B cell (primary cell): ENCODE measurements around the gene ZBTB46. TPM values are rescaled to one million over a fixed set of nuclear protein-coding genes. Genes with fewer than 3 reads are reported as not detected.

Source experiments
- ATAC-seq: fragments of 200-7000 bp; cut with Tn5 transposase; one replicate; pipeline ENCODE4 v1.10.0; 2021; ENCODE audit warnings: low read depth, mild to moderate bottlenecking, moderate number of reproducible peaks, moderate library complexity
- CTCF ChIA-PET: fragments of 350-600 bp; sonication (Branson Sonifier 250); formaldehyde crosslinking; loops from one replicate; lab custom pipeline; 2021; ENCODE audit warnings: antibody characterized with exemption, inconsistent platforms; lab: Charles Lee
- POLR2A ChIA-PET: fragments of 350-600 bp; sonication (Branson Sonifier 250); formaldehyde crosslinking; loops from one replicate; lab custom pipeline; 2021; ENCODE audit warnings: antibody characterized with exemption; lab: Charles Lee
- DNase-seq: peaks from one replicate; pipeline ENCODE4 v3.0.0; 2013
- H2AFZ ChIP-seq: 2 replicates; pipeline ENCODE4 v1.6.1; 2012; ENCODE audit warnings: mild to moderate bottlenecking, low read depth, low read length; ENCODE audit not compliant: insufficient read depth, poor library complexity, severe bottlenecking
- H3K27ac ChIP-seq, 2 donors: 1 replicate in 1 of 2; 2 replicates in 1 of 2; pipeline ENCODE4 v1.5.1; 2012 to 2013; ENCODE audit warnings: low read length in 2 of 2, mild to moderate bottlenecking in 2 of 2, moderate library complexity in 1 of 2
- H3K27me3 ChIP-seq, 4 experiments: fragments of 200-600 bp in 1 of 4; sonication (generic) in 1 of 4; replicated peaks in 1 of 4; 1 replicate in 2 of 4; 2 replicates in 2 of 4; pipeline versions ENCODE4 v1.6.1 to v1.7.0; 2013 to 2016; ENCODE audit warnings: low read length in 3 of 4, mild to moderate bottlenecking in 2 of 4, mixed read lengths in 1 of 4, moderate library complexity in 1 of 4; ENCODE audit not compliant: insufficient read depth in 4 of 4, control insufficient read depth in 3 of 4; ENCODE audit errors: control extremely low read depth in 1 of 4
- H3K36me3 ChIP-seq, 2 experiments: replicated peaks in 1 of 2; 1 replicate in 1 of 2; 2 replicates in 1 of 2; pipeline versions ENCODE4 v1.6.1 to v1.7.1; 2013; ENCODE audit warnings: low read length in 1 of 2; ENCODE audit not compliant: insufficient read depth in 2 of 2, control insufficient read depth in 1 of 2; ENCODE audit errors: control extremely low read depth in 1 of 2, extremely low read depth in 1 of 2
- H3K4me1 ChIP-seq, 2 donors: fragments of 200-600 bp in 1 of 2; sonication (generic) in 1 of 2; 1 replicate in 1 of 2; 2 replicates in 1 of 2; pipeline versions ENCODE4 v1.5.1 to v1.6.1; 2013 to 2017; ENCODE audit warnings: low read length in 2 of 2; ENCODE audit not compliant: control insufficient read depth in 2 of 2, insufficient read depth in 2 of 2
- H3K4me2 ChIP-seq: replicated peaks from 2 replicates; pipeline ENCODE3; 2012; ENCODE audit warnings: mild to moderate bottlenecking, low read depth, low read length; ENCODE audit not compliant: poor library complexity, severe bottlenecking
- H3K4me3 ChIP-seq, 5 experiments: fragments of 200-600 bp in 1 of 5; sonication (generic) in 1 of 5; 1 replicate in 3 of 5; 2 replicates in 2 of 5; pipeline versions ENCODE4 v1.5.1 to v1.7.0; 2011 to 2016; ENCODE audit warnings: low read length in 4 of 5, mild to moderate bottlenecking in 4 of 5, low read depth in 2 of 5, control low read depth in 1 of 5, moderate library complexity in 1 of 5; ENCODE audit not compliant: insufficient read depth in 1 of 5; ENCODE audit errors: control extremely low read depth in 1 of 5, extremely low read depth in 1 of 5
- H3K79me2 ChIP-seq: fragments of 200-600 bp; sonication (generic); one replicate; pipeline ENCODE4 v1.6.0; 2016; ENCODE audit warnings: low read length; ENCODE audit not compliant: control insufficient read depth, insufficient read depth
- H3K9ac ChIP-seq: fragments of 200-600 bp; sonication (generic); 2 replicates; pipeline ENCODE4 v1.6.1; 2017; ENCODE audit warnings: mild to moderate bottlenecking, low read length, moderate library complexity
- H3K9me3 ChIP-seq, 3 donors: one replicate each; pipeline versions ENCODE4 v1.6.1 to v1.7.1; 2013; ENCODE audit warnings: low read length in 2 of 3; ENCODE audit not compliant: control insufficient read depth in 2 of 3, insufficient read depth in 1 of 3; ENCODE audit errors: control extremely low read depth in 1 of 3
- H4K20me1 ChIP-seq: 2 replicates; pipeline ENCODE4 v1.6.0; 2012; ENCODE audit warnings: mild to moderate bottlenecking, low read length; ENCODE audit not compliant: insufficient read depth, control insufficient read depth, poor library complexity, severe bottlenecking
- H3K27ac Mint-ChIP-seq: one replicate; pipeline ENCODE4 v1.8.0; 2021; ENCODE audit warnings: mixed read lengths
- H3K27me3 Mint-ChIP-seq: one replicate; pipeline ENCODE4 v1.8.0; 2021; ENCODE audit warnings: mixed read lengths
- H3K4me1 Mint-ChIP-seq: one replicate; pipeline ENCODE4 v1.8.0; 2021; ENCODE audit warnings: mixed read lengths
- H3K4me3 Mint-ChIP-seq: one replicate; pipeline ENCODE4 v1.8.0; 2021; ENCODE audit warnings: mixed read lengths
- H3K9me3 Mint-ChIP-seq: one replicate; pipeline ENCODE4 v1.8.0; 2022; ENCODE audit warnings: mixed read lengths; ENCODE audit not compliant: insufficient read depth
- EZH2 ChIP-seq: IDR thresholded peaks from 2 replicates; pipeline ENCODE4 v1.6.1; 2012; ENCODE audit warnings: borderline replicate concordance, low read depth, mild to moderate bottlenecking, moderate library complexity, low read length; ENCODE audit not compliant: insufficient read depth, poor library complexity, severe bottlenecking
- WGBS: methylation state at CpG from one replicate; pipeline ENCODE4 v1.1.5; 2013; ENCODE audit warnings: missing lambda C conversion rate; ENCODE audit not compliant: insufficient coverage; 5-methylcytosine and 5-hydroxymethylcytosine counted together
- intact Hi-C: fragments of 100-400 bp; cut with micrococcal nuclease; formaldehyde crosslinking; loops from one replicate; pipeline ENCODE4 v1.10.0; 2022
- polyA plus RNA-seq: library from polyadenylated mRNA; depleted of rRNA; stranded (reverse); fragments of >200 nt; gene quantifications from 2 replicates; pipeline ENCODE4 v1.2.3, GENCODE V29; 2012
- total RNA-seq, 2 donors: library from RNA; stranded (reverse); fragments of 120-200 nt in 1 of 2; gene quantifications; 1 replicate in 1 of 2; 2 replicates in 1 of 2; pipeline versions ENCODE4 v1.2.3 to v1.2.4, GENCODE V29; 2013 to 2022
- TF ChIP-seq, protein P1 (sequence below): fragments of 200-600 bp; IDR thresholded peaks from one replicate; pipeline ENCODE4 v1.8.0; 2022; ENCODE audit warnings: antibody characterized with exemption, mild to moderate bottlenecking

Gene ZBTB46
- total and polyA plus RNA-seq, 2 donors (not counting 1 experiment from before 2014, with no cell fraction given) = 0.16 to 0.64 TPM

DNA sequence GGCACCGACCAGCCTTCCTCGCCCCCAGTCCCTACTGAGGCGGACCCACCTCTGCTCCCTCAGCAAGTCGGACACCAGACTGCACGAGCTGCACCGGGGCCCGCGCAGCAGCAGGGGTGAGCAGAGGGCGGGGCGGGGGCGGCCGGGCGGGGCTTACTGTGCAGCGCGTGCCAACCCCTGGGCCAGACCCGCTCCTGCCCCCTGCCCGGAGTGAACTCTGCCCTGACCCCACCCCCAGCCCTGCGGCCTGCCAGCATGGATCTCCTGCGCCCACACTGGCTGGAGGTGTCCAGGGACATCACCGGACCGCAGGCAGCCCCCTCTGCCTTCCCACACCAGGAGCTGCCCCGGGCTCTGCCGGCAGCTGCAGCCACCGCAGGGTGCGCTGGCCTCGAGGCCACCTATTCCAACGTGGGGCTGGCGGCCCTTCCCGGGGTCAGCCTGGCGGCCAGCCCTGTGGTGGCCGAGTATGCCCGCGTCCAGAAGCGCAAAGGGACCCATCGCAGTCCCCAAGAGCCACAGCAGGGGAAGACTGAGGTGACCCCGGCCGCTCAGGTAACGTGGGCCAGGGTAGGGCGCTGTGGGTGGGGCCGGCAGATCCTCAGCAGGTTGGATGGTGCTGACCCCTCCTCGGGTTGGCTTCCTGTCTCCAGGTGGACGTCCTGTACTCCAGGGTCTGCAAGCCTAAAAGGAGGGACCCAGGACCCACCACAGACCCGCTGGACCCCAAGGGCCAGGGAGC, 92.9 kb downstream of the ZBTB46 start:
- peak overlapping the region; percentile 80 for H3K4me3 Mint-ChIP-seq

More for the DNA sequence above, 92.9 kb downstream of the ZBTB46 start:
- WGBS = 24% methylated on average over 43 of the region's 43 CpGs
- H3K4me3 ChIP-seq = peak overlapping the region in 4 of 5 experiments; percentile 44 to 54 (median 48)
- H3K9me3 ChIP-seq = no peaks in the 10 kb centered on the region
- ATAC-seq = peak; percentile 11
- H4K20me1 ChIP-seq = peaks cover 42% of the 10 kb centered on the region
- peak overlapping the region; percentile 53 for H3K27ac Mint-ChIP-seq
- DNase-seq = peak; percentile 63
- peak overlapping the region; percentile 93 for H3K4me2 ChIP-seq
- TF ChIP-seq EZH2 = no peak
- TF ChIP-seq, protein P1, sequence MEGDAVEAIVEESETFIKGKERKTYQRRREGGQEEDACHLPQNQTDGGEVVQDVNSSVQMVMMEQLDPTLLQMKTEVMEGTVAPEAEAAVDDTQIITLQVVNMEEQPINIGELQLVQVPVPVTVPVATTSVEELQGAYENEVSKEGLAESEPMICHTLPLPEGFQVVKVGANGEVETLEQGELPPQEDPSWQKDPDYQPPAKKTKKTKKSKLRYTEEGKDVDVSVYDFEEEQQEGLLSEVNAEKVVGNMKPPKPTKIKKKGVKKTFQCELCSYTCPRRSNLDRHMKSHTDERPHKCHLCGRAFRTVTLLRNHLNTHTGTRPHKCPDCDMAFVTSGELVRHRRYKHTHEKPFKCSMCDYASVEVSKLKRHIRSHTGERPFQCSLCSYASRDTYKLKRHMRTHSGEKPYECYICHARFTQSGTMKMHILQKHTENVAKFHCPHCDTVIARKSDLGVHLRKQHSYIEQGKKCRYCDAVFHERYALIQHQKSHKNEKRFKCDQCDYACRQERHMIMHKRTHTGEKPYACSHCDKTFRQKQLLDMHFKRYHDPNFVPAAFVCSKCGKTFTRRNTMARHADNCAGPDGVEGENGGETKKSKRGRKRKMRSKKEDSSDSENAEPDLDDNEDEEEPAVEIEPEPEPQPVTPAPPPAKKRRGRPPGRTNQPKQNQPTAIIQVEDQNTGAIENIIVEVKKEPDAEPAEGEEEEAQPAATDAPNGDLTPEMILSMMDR = no peak
- no peak overlapping the region for H3K27ac ChIP-seq
- peaks cover 22% of the 10 kb centered on the region for H3K4me1 Mint-ChIP-seq
- H3K79me2 ChIP-seq = peaks cover 27% of the 10 kb centered on the region
- CTCF ChIA-PET = interaction anchor here (1.0 kb wide), 1 partner anchor 201 kb away, joined by 3 read pairs; the partner anchor contains the start of gene PTK6
- H3K4me1 ChIP-seq = peaks cover 35 to 46% of the 10 kb centered on the region in 2 donors
- peak overlapping the region; percentile 65 for H3K9ac ChIP-seq
- POLR2A ChIA-PET = interaction anchor here (0.6 to 2.5 kb wide), 5 partner anchors 28 to 80 kb away, joined by 3 to 20 read pairs (median 4); partner anchors contain the start of genes ARFRP1 and ZGPAT
- no peak overlapping the region for H2AFZ ChIP-seq
- no peaks in the 10 kb centered on the region for H3K27me3 Mint-ChIP-seq
- H3K27me3 ChIP-seq = no peaks in the 10 kb centered on the region
- H3K36me3 ChIP-seq = peaks cover 0 to 24% of the 10 kb centered on the region in 2 experiments
- intact Hi-C loops = loop anchor here (2.0 to 5.0 kb wide), 2 partner anchors 79 to 201 kb away; partner anchors contain the start of genes PTK6 and RTEL1
- no peaks in the 10 kb centered on the region for H3K9me3 Mint-ChIP-seq
